Renal cortical epithelial cell (primary cell): Measurements from ENCODE around the gene KSR1. TPM values are rescaled to one million over a fixed set of nuclear protein-coding genes. Genes with fewer than 3 reads are reported as not detected.
"Not testable (repeated sequence)": the region's sequence is repeated elsewhere in the genome, so short reads cannot be mapped to it uniquely, and the experiment has no call there.

Experiments used
- DNase-seq: peaks from one replicate; pipeline ENCODE4 v3.0.0-alpha.2; 2011; ENCODE audit warnings: low read depth
- total RNA-seq: library from RNA; depleted of rRNA; stranded (reverse); fragments of >200 nt; gene quantifications from 2 replicates; pipeline ENCODE4 v1.2.3, GENCODE V29; 2014

Gene KSR1
- total RNA-seq, result 2.4 and 29.3 TPM in 2 replicates

GRCh38 chr17:27455914-27456680 lies at the start of gene KSR1:
Gene KSR1 (plus strand): TSS chr17:27456448. CDS start chr17:27456644, 196 bp downstream.
- peak; percentile 62 for DNase-seq

DNA sequence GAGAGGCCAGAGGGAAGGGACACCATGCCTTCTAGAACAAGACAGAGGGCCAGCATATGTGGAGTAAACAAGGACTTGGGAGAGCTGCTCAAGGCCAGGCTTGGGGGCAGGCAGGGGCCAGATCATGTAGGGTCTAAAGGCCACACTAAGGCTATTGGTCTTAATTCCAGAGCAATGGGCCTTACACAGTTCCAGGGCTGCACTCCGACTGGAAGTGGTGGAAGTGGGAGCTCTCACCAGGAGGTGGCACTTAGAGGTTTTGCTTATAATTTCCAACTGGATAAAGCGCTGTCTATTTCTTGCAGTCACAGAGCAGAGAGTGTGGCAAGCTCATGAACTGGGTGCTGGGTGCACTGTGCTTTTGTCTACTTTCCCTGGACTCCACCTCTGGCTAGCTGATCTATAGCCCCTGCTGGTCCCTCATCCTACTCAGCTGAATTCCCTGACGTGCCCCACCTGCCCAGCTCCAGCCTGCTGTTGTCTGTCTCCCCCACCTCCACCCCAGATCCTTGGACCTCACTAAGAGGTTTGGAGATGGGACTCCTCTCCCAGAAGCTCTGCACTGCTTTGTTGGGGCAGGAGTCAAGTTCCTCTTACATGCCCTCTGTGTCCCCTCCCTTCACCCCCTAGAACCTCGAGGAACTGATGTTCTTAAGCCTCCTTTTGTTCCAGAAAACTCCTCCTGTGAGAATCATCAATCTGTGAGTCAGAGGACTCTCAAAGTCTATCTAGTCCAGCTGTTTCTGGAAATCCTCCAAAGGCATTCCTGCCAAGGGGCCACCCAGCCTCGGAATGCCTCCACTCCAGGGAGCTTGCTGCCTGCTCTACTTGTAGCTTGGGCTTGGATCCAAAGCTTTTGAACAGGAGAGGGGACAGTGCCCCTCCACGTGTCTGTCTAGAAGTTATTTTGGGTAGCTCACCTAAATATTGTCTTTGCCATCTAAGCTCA lies 48.1 kb upstream of the KSR1 start:
- peak; percentile 81 for DNase-seq

- DNase-seq, result peak; percentile 20
Measured at GRCh38 chr17:27408891-27409290, 47.4 kb upstream of the KSR1 start.

GRCh38 chr17:27412158-27412557 lies 44.1 kb upstream of the KSR1 start:
- DNase-seq, result not testable (repeated sequence)

DNA sequence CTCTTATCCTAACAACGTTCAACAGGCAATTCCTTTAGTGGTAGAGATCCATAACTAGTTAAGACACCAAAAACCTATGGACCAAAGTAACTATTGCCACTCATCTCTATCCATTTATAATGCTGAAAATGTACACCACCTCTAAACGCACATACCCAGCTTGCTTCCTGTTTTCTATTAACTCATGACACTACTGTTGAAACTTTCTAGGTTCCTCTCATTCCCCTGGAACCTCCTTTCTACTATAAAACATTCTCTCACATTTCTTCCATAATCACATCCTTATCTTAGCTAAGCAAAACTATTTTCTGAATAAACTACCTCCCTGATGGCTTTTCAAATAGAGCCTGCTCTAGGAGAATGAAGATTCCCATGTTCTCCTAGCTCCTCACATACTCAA lies 42.9 kb upstream of the KSR1 start:
- DNase-seq, result no peak

DNA sequence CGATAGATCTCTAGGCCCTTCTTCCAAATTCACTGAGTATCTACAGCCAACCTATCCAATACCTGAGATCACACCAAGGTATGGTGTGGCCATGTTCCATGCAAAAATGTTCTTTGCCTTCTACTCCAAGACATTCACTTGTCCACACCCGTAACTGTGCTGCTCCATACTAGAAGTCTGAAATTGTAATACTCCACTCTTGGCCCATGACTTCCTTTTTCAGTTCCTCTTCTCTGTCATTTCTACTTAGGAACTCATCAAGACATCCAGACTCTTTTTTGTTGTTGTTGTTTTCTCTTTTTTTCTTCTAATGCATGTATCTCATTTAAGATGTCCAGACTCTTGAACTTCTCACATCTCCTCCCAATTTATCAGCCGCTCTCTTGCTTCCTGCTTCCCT lies 42.5 kb upstream of the KSR1 start:
- no peak for DNase-seq

- peak; percentile 22 for DNase-seq
Measured at GRCh38 chr17:27414271-27414670, 42.0 kb upstream of the KSR1 start.

GRCh38 chr17:27414694-27415093 lies 41.6 kb upstream of the KSR1 start:
- no peak for DNase-seq

- DNase-seq, result no peak
Measured at GRCh38 chr17:27415120-27415795, 41.0 kb upstream of the KSR1 start.

GRCh38 chr17:27417596-27418365 lies 38.5 kb upstream of the KSR1 start:
- DNase-seq, result no peak

GRCh38 chr17:27418366-27418615 lies 38.0 kb upstream of the KSR1 start:
- DNase-seq, result no peak

- no peak for DNase-seq
Measured at GRCh38 chr17:27419156-27419555, 37.1 kb upstream of the KSR1 start.

- DNase-seq, result no peak
Measured at GRCh38 chr17:27420211-27420950, 35.9 kb upstream of the KSR1 start.

DNA sequence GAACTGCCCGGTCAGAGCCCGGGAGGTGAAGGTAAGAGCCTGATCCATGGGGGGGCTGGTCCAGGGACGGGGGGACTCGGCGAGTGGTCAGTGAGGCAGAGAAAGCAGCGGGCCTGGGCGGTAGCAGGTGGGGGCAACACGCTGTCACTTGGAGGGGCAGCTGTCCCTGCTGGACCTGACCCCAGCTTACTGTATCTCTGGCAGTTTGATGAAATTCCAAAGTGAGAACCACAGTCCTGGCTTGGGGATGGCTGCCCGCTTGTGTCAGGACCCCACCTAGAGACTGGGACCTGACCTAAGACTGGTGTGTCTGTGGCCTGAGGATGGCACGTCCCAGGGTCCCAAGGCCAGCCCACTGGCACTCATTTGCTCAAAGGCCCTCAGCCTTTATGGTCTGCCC lies 35.1 kb upstream of the KSR1 start:
- no peak for DNase-seq

- DNase-seq, result not testable (repeated sequence)
Measured at GRCh38 chr17:27421626-27422025, 34.6 kb upstream of the KSR1 start.

- DNase-seq, result no peak
Measured at GRCh38 chr17:27422601-27423000, 33.6 kb upstream of the KSR1 start.

GRCh38 chr17:27423651-27424050 lies 32.6 kb upstream of the KSR1 start:
- no peak for DNase-seq

- no peak for DNase-seq
Measured at GRCh38 chr17:27424516-27424915, 31.7 kb upstream of the KSR1 start.

- DNase-seq, result no peak
Measured at GRCh38 chr17:27424941-27425340, 31.3 kb upstream of the KSR1 start.

DNA sequence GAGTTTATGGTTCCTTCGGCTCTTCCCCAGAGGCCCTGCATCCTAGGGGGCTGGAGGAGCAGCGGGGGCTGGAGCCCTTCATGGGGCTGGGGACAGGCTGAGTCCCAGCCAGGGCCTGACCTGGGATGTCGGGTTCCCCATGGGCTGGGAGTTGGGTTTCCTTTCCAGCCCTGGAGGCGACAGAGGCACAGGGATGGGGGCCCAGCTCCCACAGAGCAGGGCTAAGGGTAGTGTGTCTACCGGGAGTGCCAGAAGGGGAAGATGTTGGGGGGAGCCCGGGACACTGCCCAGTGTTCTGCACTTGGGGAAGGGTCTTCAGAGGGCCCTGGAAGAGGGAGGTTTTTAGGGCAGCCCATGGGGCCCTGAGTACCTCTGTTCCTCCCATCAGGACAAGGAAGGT lies 30.7 kb upstream of the KSR1 start:
- not testable (repeated sequence) for DNase-seq

DNA sequence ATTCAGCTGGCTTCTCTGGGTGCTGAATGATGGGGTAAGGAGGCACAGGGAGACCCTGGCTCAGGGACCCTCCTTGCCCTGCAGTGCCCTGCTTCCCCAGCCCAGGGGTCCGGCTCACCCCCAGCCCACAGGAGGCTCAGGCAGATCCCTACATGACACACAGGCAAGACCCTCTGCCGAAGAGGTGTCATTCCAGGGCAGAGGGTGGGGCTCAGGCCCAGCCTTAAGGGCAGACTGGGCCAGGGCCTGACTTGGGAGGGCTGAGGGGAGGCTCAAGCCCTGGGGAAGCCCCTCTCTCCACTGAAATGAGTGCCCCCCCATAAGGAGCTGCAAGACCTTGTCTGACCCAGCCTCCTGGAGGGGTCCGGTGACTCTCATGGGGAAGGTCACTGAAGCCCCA lies 30.3 kb upstream of the KSR1 start:
- no peak for DNase-seq
